Muscle layer of duodenum (tissue), 2 donors: Measurements from ENCODE around the gene ATF5.
"Not testable (repeated sequence)": the region's sequence is repeated elsewhere in the genome, so short reads cannot be mapped to it uniquely, and the experiment has no call there.

Experiments
- H3K27ac ChIP-seq: one replicate; pipeline ENCODE4 v1.7.0; 2013; ENCODE audit warnings: mild to moderate bottlenecking, low read length
- H3K27me3 ChIP-seq: one replicate; pipeline ENCODE4 v1.7.0; 2013; ENCODE audit warnings: low read depth, mild to moderate bottlenecking, control low read depth, low read length
- H3K36me3 ChIP-seq, 2 donors: one replicate each; pipeline ENCODE4 v1.7.0; 2013; ENCODE audit warnings: low read length in 2 of 2, control low read depth in 1 of 2, mild to moderate bottlenecking in 1 of 2; ENCODE audit not compliant: insufficient read depth in 2 of 2, control insufficient read depth in 1 of 2
- H3K4me1 ChIP-seq, 2 donors: one replicate each; pipeline ENCODE4 v1.7.0; 2013; ENCODE audit warnings: low read length in 2 of 2, mild to moderate bottlenecking in 2 of 2, control low read depth in 1 of 2, moderate library complexity in 1 of 2; ENCODE audit not compliant: insufficient read depth in 2 of 2, control insufficient read depth in 1 of 2
- H3K4me3 ChIP-seq, 2 donors: one replicate each; pipeline ENCODE4 v1.7.0; 2013; ENCODE audit warnings: low read length in 2 of 2, low read depth in 1 of 2, mild to moderate bottlenecking in 1 of 2
- H3K9me3 ChIP-seq, 2 donors: one replicate each; pipeline ENCODE4 v1.7.0; 2013; ENCODE audit warnings: low read length in 2 of 2, control low read depth in 1 of 2, mild to moderate bottlenecking in 1 of 2; ENCODE audit not compliant: control insufficient read depth in 1 of 2
- donor health status: healthy.

ATF5 gene

DNA sequence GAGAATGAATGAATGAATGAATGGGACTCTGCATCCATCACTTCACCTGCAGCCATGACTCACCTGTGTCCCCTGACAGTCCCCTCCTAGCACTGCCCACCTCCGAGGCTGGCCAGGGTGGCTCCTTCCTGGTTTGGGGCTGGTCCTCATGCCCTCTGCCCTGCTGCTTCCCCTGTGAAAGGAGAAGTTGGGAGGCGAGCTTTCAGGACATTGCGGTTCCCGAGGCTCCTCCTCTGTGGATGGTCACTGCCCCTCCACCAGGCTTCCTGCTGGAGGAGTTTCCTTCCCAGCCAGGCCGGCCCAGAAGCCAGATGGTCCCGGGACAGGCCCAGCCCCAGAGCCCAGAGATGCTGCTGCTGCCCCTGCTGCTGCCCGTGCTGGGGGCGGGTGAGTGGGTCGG is 40.4 kb downstream of the ATF5 start:
- H3K27ac ChIP-seq, H3K4me1 ChIP-seq, H3K27me3 ChIP-seq: not testable (repeated sequence)

DNA sequence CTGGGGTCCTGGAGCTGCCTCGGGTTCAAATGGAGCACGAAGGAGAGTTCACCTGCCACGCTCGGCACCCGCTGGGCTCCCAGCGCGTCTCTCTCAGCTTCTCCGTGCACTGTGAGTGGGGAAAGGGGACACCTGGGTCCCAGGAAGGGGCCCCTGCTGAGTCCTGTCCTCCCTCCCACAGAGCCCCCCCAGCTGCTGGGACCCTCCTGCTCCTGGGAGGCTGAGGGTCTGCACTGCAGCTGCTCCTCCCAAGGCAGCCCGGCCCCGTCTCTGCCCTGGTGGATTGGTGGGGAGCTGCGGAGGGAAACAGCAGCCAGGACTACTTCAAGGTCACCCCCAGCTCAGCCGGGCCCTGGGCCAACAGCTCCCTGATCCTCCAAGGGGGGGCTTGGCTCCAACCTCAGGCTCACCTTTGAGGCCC is 43.0 kb downstream of the ATF5 start:
- Histone ChIP-seq H3K4me3 (no peak overlapping the region), H3K27me3 (no peaks in the 10 kb centered on the region), H3K9me3 (no peaks in the 10 kb centered on the region), H3K4me1 (no peaks in the 10 kb centered on the region), H3K36me3 (peaks cover 13 to 18% of the 10 kb centered on the region in 2 donors), H3K27ac (no peak overlapping the region)

More for the DNA sequence above, 40.4 kb downstream of the ATF5 start:
- not testable (repeated sequence) for H3K9me3 ChIP-seq, H3K4me3 ChIP-seq, H3K36me3 ChIP-seq

DNA sequence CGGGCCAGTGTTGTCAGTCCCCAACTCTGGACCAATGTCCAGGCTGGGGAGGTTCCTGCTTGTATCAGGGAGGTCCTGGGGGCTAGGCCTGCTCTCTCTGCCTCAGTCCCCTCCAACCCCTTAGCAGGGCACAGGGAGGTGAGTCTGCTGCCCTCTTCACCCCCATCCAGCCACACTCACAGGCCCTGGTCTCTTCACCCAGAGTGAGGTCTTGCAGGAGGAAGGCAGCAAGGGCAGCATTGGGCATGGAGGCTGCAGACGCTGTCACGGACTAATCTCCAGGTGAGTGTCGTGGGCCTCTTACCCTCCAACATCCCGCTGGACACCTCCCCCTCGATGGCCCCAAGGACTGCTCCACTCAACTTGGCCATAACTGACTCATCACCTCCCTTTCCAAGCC is 43.8 kb downstream of the ATF5 start:
- no peaks in the 10 kb centered on the region for H3K4me1 ChIP-seq

DNA sequence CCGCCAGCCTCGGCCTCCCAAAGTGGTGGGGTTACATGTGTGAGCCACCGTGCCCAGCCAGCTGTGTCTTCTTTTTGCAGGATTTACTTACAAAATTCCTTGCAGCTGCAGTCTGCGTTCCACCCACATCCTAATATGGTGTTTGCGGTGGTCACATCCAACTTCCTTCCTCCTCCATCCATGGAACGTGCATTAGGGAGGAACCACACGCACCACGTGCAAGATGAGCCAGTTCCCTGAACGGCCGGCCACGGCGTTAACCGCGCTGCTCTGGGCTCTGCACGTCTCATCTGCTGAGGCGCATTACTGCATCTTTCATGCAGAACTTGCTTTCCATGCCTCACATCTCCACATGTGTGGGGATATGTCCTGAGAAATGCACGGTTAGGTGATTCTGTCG is 45.0 kb downstream of the ATF5 start:
- Histone ChIP-seq H3K36me3 (peaks cover 27 to 38% of the 10 kb centered on the region in 2 donors), H3K9me3 (no peaks in the 10 kb centered on the region)

More for the DNA sequence above, 43.8 kb downstream of the ATF5 start:
- H3K36me3 ChIP-seq, result peaks cover 19 to 27% of the 10 kb centered on the region in 2 donors
- no peaks in the 10 kb centered on the region for H3K9me3 ChIP-seq
- H3K27me3 ChIP-seq, result no peaks in the 10 kb centered on the region
- H3K4me3 ChIP-seq, result no peak overlapping the region
- H3K27ac ChIP-seq, result no peak overlapping the region

DNA sequence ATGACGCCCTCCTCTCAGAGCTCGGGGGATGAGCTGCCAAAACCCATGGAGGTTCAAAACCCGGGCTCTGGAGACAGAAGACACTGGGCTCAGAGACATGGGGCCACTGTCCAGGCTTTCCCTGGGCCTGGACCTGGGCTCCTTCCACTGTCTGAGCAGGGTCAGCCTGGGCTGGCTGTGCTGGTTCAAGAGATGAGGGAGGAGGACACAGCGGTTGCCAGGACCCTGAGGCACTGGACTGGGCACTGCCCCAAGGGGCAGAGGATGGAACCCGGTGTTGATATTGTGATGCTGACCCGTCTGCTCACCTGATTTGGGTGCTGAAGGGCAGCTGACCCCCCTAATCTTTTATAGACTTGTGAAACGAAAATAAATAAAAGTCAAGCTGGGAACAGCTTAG is 46.0 kb downstream of the ATF5 start:
- Histone ChIP-seq H3K9me3 (no peaks in the 10 kb centered on the region), H3K4me1 (no peaks in the 10 kb centered on the region), H3K27me3 (no peaks in the 10 kb centered on the region), H3K27ac (no peak overlapping the region), H3K36me3 (peaks cover 28 to 45% of the 10 kb centered on the region in 2 donors), H3K4me3 (no peak overlapping the region)

More for the DNA sequence above, 45.0 kb downstream of the ATF5 start:
- no peaks in the 10 kb centered on the region for H3K4me1 ChIP-seq
- H3K27me3 ChIP-seq, result no peaks in the 10 kb centered on the region
- H3K4me3 ChIP-seq, result no peak overlapping the region
- H3K27ac ChIP-seq, result no peak overlapping the region

DNA sequence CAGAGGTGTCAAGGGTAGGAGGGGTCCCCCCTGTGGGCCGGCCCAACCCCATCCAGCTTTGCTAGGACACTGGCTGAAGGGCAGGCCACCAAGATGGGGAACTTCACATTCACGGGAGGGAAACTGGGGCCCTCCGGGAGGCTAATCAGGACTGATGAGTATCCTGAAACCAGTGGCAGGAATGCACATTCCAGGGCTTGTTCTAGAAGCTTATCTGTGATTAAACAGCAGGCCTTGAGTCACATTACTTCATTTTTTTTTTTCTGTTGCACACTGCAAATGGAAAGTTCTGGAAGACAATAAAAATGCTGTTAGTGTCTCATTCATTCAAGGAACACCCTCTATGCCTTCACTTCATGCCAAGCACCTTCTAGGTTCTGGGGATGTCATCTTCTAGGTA is 47.5 kb downstream of the ATF5 start:
- peaks cover 28 to 58% of the 10 kb centered on the region in 2 donors for H3K36me3 ChIP-seq
- no peaks in the 10 kb centered on the region for H3K27me3 ChIP-seq
- H3K27ac ChIP-seq, result no peak overlapping the region
- H3K9me3 ChIP-seq, result no peaks in the 10 kb centered on the region
- H3K4me1 ChIP-seq, result no peaks in the 10 kb centered on the region
- no peak overlapping the region for H3K4me3 ChIP-seq

DNA sequence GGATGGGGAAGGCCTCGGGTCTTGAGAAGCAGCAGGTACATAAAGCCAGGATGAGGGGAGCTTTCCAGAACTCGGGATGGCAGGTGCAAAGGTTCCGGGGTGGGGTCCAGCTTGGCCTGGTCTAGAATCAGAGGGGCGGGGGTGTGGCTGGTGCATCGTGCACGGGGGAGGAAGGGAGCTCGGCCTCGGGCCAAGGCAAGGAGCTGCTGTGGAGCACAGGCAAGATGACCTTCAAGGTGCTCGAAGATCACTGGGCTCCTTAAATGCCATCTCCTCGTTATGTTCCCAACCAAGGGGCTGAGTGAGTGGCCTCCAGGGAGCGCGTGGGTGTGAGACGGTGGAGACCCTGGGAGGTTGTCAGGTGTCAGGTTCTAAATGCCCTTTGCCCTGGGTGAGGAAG is 48.1 kb downstream of the ATF5 start:
- Histone ChIP-seq H3K4me3 (no peak overlapping the region), H3K9me3 (no peaks in the 10 kb centered on the region), H3K27me3 (no peaks in the 10 kb centered on the region), H3K36me3 (peaks cover 32 to 63% of the 10 kb centered on the region in 2 donors), H3K4me1 (no peaks in the 10 kb centered on the region), H3K27ac (no peak overlapping the region)

DNA sequence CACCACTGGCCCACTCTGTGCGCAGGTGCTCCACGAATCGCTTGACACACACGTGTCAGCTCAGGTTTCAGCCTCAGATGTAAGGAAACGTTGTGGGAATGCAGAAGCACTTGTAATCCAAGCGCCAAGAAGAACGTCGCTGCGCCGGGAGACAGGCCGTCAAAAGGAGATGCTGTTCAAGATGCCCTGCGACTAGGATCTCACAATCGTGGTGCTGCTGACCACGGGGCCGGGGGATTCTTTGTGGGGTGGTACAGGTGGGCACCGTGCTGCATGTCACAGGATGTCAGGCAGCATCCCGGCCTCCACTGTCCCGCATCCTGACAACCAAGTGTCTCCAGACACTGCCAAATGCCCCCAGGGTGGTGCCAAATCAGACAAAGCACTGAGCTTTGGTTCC is 48.9 kb downstream of the ATF5 start:
- Histone ChIP-seq H3K36me3 (peaks cover 39 to 67% of the 10 kb centered on the region in 2 donors), H3K4me3 (no peak overlapping the region)

DNA sequence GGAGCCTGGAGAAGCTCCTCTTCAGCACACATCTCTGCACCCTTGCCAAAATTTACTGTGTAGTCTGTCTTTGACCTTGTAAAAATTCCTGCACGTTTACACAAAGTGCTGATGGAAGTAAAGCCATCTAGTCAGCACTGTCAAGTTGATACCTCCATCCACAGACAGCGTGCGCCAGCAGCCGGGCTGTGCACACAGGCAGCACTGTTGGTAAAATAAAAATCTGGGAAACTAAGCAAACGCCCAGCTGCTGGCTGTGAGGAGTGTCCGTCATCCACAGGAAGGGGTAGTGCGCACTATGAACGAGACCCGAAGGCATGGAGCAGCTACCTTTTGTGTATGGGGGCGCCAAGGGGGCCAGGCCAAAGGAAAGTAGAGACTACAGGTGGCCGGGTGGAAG is 49.3 kb downstream of the ATF5 start:
- Histone ChIP-seq H3K36me3 (peaks cover 39 to 69% of the 10 kb centered on the region in 2 donors), H3K9me3 (no peaks in the 10 kb centered on the region)

More for the DNA sequence above, 48.9 kb downstream of the ATF5 start:
- no peaks in the 10 kb centered on the region for H3K4me1 ChIP-seq
- no peaks in the 10 kb centered on the region for H3K27me3 ChIP-seq
- H3K27ac ChIP-seq, result no peak overlapping the region
- no peaks in the 10 kb centered on the region for H3K9me3 ChIP-seq

DNA sequence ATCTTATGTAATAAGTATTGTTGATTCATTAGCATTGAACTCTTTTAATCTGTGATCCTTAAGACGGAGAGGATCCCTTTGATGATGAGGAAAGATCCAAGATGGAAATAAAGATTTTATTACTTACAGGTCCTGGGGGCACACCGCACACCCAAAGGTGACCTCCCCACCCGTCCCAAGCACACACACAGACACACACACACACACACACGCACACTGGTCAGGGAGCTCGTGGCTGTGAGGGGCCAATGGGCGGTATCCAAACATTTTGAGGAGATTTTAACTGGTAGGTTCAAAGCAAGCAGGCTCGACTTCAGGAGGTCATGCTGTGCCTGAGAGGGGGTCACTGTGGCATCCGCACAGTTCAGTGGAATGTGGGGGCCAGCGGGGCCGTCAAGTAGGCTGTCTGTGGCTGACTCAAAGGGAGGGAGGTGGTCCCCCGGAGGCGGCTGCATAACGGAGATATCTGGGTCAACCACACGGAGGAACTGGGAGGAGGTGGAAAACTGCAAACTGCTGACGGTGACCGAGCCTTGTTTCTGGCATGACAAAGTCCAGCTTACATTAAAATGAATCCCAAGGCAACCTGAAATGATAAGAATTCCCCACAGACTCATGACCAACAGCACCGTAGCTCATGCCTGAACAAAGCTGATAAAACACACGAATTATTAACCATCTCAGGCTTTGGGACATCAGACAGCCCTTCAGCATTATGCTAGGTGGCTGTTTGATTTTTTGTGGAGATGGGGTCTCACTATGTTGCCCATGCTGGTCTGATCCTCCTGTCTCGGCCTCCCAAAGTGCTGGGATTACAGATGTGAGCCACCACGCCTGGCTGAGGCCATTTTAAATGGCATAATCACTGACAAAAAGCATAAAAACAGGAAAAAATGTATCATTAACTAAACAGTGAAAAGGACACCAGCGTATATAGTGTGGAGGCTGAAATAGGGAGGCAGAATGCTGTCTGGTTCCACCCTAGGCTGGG is 52.9 kb downstream of the ATF5 start:
- H3K9me3 ChIP-seq, result no peaks in the 10 kb centered on the region
- H3K27ac ChIP-seq, result no peak overlapping the region
- no peaks in the 10 kb centered on the region for H3K4me1 ChIP-seq
- H3K4me3 ChIP-seq, result no peak overlapping the region
- H3K27me3 ChIP-seq, result no peaks in the 10 kb centered on the region
- H3K36me3 ChIP-seq, result peaks cover 47 to 82% of the 10 kb centered on the region in 2 donors

More for the DNA sequence above, 49.3 kb downstream of the ATF5 start:
- H3K27me3 ChIP-seq, result no peaks in the 10 kb centered on the region
- no peaks in the 10 kb centered on the region for H3K4me1 ChIP-seq
- H3K27ac ChIP-seq, result no peak overlapping the region
- no peak overlapping the region for H3K4me3 ChIP-seq
